Fibroblast of peridontal ligament (primary cell): ENCODE measurements around the gene KRT222.

Source experiments
- DNase-seq: peaks from one replicate; pipeline ENCODE4 v3.0.0-alpha.2; 2010; ENCODE audit errors: extremely low read depth

KRT222 gene

DNA sequence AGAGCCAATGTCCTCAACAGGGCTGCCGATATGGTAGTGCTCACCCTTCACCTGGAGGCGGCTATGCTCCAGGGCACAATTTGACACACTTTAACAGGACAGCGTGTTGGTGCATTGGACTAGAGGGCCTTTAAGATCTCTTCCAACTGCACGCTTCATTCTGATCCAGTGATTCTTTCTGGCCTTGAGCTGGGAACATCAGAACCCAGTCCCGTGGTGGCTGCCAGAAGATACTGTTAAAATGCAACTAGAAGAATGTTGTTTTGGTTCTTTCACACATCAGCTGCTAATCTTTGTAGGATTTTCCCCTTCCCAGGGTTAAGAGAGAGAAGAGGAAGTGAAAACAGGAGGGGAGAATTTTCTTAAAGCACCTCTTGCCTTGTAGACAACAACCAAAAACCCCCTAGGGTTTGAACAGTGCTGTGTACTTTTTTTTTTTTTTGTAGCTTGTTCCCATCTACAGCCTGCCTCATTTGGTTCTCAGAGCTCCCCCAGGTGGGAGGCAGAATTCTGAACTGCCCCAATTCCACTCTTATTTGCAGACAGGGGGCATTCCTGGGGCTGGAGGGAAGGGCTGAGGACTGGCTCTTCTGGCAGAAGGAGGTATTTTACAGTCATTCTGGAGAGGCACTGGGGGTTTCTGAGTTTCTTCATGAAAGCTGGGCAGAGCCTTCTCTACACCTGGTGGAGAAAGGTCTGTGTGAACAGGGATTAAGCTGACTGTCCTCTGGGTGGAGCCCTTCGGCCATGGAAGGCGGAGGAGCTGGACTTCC is 49.7 kb downstream of the KRT222 start:
- DNase-seq = peak; percentile 32

GRCh38 chr17:40614431-40615067 is 50.4 kb downstream of the KRT222 start:
- no peak for DNase-seq

DNA sequence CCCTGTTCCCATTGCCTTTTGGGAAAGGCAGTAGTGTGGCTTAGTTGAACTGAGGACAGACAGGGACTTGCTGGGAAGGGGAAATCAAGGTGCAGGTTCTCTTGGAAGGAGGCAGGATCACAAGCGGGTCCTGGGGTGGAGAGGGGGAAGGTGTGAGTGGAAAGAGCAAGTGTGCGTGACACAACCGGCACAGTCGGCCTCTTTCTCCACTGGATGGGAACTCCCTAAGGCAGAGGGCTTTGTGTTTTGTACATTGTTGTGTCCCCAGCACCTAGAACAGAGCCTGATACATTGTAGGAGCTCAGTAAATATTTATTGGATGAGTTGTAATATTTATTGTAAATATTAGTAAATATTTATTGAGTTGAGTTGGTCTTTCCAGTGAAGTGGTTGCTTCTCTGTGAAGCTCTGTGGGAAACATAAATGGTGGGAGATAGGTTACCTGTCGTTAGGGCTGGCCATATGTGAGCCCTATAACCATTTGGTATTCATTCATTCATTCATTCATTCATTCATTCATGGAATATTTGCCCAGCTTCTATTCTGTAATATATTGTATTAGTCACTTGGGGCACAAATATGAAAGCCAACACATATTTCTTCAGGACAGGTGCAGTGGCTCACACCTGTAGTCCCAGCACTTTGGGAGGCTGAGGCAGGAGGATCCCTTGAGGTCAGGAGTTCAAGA is 51.4 kb downstream of the KRT222 start:
- DNase-seq = no peak

DNA sequence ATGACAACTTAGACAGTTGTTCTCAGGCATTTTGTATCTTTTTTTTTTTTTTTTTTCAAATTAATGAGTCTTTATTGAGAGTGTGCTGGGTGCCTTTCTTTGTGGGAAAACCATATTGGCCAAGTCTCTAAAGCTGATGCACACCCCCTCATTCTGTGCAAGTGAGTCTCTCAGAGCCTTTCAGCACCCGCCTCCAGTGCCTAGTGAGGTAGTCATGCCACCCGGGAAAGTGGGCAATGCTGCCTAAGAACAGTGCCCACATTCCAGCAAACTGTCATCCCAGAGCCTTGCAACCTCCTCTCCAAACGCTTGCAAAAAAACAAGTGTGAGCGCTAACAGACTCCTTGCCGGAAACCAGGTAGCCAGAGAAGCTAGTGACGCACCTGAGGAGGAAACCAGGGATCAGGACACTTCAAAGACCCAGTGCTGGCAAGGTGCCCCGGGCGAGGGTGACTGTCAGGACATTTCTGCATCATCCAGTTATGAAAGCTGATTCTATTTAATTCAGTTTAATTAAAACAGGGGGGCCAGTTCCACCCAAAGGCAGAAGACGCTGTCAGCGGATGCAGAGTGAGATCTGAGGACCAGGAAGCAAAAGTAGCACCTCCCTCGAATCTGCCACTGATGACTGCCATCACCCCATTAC is 52.3 kb downstream of the KRT222 start:
- DNase-seq = no peak

DNA sequence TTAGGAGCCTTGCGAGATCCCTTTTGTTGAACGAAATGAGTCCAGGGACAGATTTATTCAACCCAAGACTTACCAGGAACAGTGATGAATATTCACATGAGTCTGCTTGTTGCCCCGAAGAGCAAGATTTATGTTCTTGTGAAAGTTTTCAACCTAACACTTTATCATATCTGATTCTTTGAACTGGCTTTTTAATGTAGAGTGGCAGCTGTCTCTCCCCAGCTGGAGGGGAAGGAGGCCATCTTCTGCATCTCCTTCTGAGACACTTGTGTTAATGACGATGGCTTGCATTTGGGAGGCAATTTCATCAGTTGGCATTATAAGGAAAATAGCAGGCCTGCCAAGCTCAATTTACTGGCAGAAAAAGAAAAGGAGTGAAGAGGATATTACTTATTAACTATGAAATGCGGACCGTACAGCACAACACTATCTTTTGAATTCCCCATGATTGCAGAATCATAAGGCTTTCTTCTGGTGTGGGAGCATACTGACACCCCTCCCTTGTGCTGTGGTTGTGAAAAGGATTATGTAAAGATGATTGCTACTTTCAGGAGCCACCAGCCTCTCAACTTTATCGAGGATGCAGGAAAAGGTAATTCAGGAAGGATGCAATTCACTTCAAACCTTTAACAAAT is 53.0 kb downstream of the KRT222 start:
- DNase-seq = no peak

DNA sequence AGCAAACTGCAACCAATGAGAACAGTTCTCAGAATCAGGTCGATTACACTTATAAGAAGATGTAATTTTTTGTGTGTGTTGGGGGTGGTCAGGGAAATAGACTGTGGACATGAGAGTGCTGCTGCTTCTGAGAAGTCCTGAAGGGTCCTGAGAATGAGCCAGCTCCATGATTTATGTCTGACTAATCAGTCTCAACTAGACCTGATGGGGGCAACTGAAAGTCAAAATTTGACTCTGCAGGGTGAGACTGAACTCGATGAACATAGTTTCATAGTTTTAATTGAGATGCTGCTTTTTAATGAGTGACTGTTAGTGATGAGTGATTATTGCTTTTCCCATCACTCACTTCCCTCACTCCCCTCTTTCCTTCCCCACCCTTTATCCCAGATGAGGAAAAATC is 54.6 kb downstream of the KRT222 start:
- no peak for DNase-seq

GRCh38 chr17:40608061-40608581 is 56.9 kb downstream of the KRT222 start:
- DNase-seq = no peak

DNA sequence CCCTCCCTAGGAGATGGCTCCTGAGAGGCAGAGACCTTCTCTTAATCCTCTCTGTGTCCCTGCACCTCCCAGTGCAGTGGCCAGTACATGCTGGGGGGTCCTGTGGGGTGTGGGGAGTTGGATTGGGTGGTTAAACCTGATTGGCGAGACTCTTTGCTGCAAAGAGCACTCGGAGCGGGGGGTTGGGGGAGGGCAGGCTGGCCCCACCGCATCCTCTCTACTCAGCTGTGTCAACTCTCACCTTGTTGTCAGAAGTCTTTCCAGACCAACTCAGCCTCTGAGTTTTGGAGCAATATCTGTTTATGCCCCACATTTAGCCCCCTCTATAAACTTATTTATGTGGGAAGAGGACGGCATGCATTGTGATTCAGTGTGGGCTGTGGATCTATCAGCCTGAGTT is 57.3 kb downstream of the KRT222 start:
- no peak for DNase-seq

GRCh38 chr17:40606548-40607353 is 58.2 kb downstream of the KRT222 start:
- no peak for DNase-seq

GRCh38 chr17:40605306-40605705 is 59.7 kb downstream of the KRT222 start:
- no peak for DNase-seq
